ENCODE results near the gene PGLYRP4. TPM values are rescaled to one million over a fixed set of nuclear protein-coding genes. Genes with fewer than 3 reads are reported as not detected.

Gene PGLYRP4
- total RNA-seq, 1 experiment from 2014 or later: not detected

- in situ Hi-C loops (cut with HindIII; ENCODE audit: low pct_unique_long_range_greater_than_20kb, low sequenced_read_pairs): no loop called here
- intact Hi-C loops (cut with micrococcal nuclease; ENCODE audit: unreplicated experiment): no loop called here
- no peaks in the 10 kb centered on the region for H3K4me1 ChIP-seq (ENCODE audit: control insufficient read depth, insufficient read depth, low read length)
- no peak for TF ChIP-seq TCF7L2 (IDR thresholded peaks at IDR 0.05; ENCODE audit: low read depth, low read length)
- no peak for TF ChIP-seq CTCF (IDR thresholded peaks at IDR 0.05)
- TF ChIP-seq POLR2AphosphoS5 (IDR thresholded peaks at IDR 0.05; ENCODE audit: low read depth, low read length): no peak
- no peak for TF ChIP-seq SIN3A (IDR thresholded peaks at IDR 0.05; ENCODE audit: borderline replicate concordance, insufficient read depth, low read depth, low read length)
- no peak for TF ChIP-seq REST (IDR thresholded peaks at IDR 0.05; ENCODE audit: insufficient read depth in 1 of 2, low read depth in 2 of 2, low read length in 1 of 2)
- no peaks in the 10 kb centered on the region for H3K36me3 ChIP-seq (ENCODE audit: control insufficient read depth, insufficient read depth, low read length)
- no peaks in the 10 kb centered on the region for H3K9me3 ChIP-seq (ENCODE audit: control insufficient read depth, insufficient read depth, low read depth, low read length)
- ChIA-PET CTCF (interaction anchor here (0.5 kb wide), 1 partner anchor 16 kb away, joined by 3 read pairs; no protein-coding TSS in a partner anchor), POLR2A (no interaction called here)
- peaks cover 6% of the 10 kb centered on the region; the same call in 1 of the 2 replicates for H3K27me3 ChIP-seq (ENCODE audit: control insufficient read depth, insufficient read depth, low read length)
- no TSS peak for BruUV-seq (replicated peaks)
- ATAC-seq (no peak), DNase-seq (ENCODE audit: low read depth, low spot score) (no peak)
- no peak overlapping the region for H3K27ac ChIP-seq (ENCODE audit: low read length)
- H3K4me3 ChIP-seq (ENCODE audit: low read depth in 2 of 2, low read length in 2 of 2): no peak overlapping the region
Observed at GRCh38 chr1:153392822-153393221, 44.2 kb upstream of the PGLYRP4 start.

GRCh38 chr1:153392258-153392657, 43.6 kb upstream of the PGLYRP4 start:
- no peaks in the 10 kb centered on the region for H3K36me3 ChIP-seq (ENCODE audit: control insufficient read depth, insufficient read depth, low read length)
- H3K27me3 ChIP-seq (ENCODE audit: control insufficient read depth, insufficient read depth, low read length): peaks cover 8% of the 10 kb centered on the region; the same call in 1 of the 2 replicates
- no peaks in the 10 kb centered on the region for H3K9me3 ChIP-seq (ENCODE audit: control insufficient read depth, insufficient read depth, low read depth, low read length)
- H3K4me1 ChIP-seq (ENCODE audit: control insufficient read depth, insufficient read depth, low read length): no peaks in the 10 kb centered on the region
- no peak for ATAC-seq
- in situ Hi-C loops (cut with HindIII; ENCODE audit: low pct_unique_long_range_greater_than_20kb, low sequenced_read_pairs): no loop called here
- H3K4me3 ChIP-seq (ENCODE audit: low read depth in 2 of 2, low read length in 2 of 2): no peak overlapping the region
- POLR2A ChIA-PET: no interaction called here
- no peak for DNase-seq (ENCODE audit: low read depth, low spot score)
- CTCF ChIA-PET: no interaction called here
- TF ChIP-seq TCF7L2 (IDR thresholded peaks at IDR 0.05; ENCODE audit: low read depth, low read length) (no peak), REST (IDR thresholded peaks at IDR 0.05; ENCODE audit: insufficient read depth in 1 of 2, low read depth in 2 of 2, low read length in 1 of 2) (no peak), CTCF (IDR thresholded peaks at IDR 0.05) (no peak), SIN3A (IDR thresholded peaks at IDR 0.05; ENCODE audit: borderline replicate concordance, insufficient read depth, low read depth, low read length) (no peak), POLR2AphosphoS5 (IDR thresholded peaks at IDR 0.05; ENCODE audit: low read depth, low read length) (no peak)
- no TSS peak for BruUV-seq (replicated peaks)
- H3K27ac ChIP-seq (ENCODE audit: low read length): no peak overlapping the region
- intact Hi-C loops (cut with micrococcal nuclease; ENCODE audit: unreplicated experiment): no loop called here

Measured in Panc1 (cell line).